PC-3 (cell line): ENCODE results near the gene ANKS6. TPM values are rescaled to one million over a fixed set of nuclear protein-coding genes. Genes with fewer than 3 reads are reported as not detected.

ENCODE experiments used
- ATAC-seq: fragments of 200-7000 bp; cut with Tn5 transposase; 2 replicates; pipeline ENCODE4 v1.9.1; 2020; ENCODE audit warnings: mild to moderate bottlenecking, moderate library complexity
- BruUV-seq: library from RNA; stranded (reverse); fragments of 400-500 nt; replicated peaks from 2 replicates; lab custom pipeline; 2021; lab: Mats Ljungman, UMichigan
- CTCF ChIA-PET: fragments of 300-600 bp; sonication (Branson Sonifier 250); formaldehyde crosslinking; loops from one replicate; lab custom pipeline; 2022; ENCODE audit warnings: antibody characterized with exemption; lab: Charles Lee
- POLR2A ChIA-PET: fragments of 300-600 bp; sonication (Branson Sonifier 250); formaldehyde crosslinking; loops from one replicate; lab custom pipeline; 2022; ENCODE audit warnings: antibody characterized with exemption; ENCODE audit not compliant: unreplicated experiment; lab: Charles Lee
- DNase-seq: peaks from one replicate; pipeline ENCODE4 v3.0.0-alpha.2; 2015
- H2AFZ ChIP-seq: fragments of 300-600 bp; sonication (generic); 2 replicates; pipeline ENCODE4 v1.6.0; 2016; ENCODE audit warnings: antibody characterized with exemption, low read length
- H3F3A ChIP-seq: fragments of 300-600 bp; sonication (generic); one replicate; pipeline ENCODE4 v1.6.0; 2017; ENCODE audit warnings: antibody characterized with exemption, low read length, control low read depth, mild to moderate bottlenecking; ENCODE audit not compliant: unreplicated experiment
- H3K27ac ChIP-seq: fragments of 300-600 bp; sonication (generic); 2 replicates; pipeline ENCODE4 v1.5.1; 2016; ENCODE audit warnings: mild to moderate bottlenecking, low read length
- H3K27me3 ChIP-seq: fragments of 300-600 bp; sonication (generic); 2 replicates; pipeline ENCODE4 v1.6.1; 2016; ENCODE audit warnings: low read length, mixed read lengths
- H3K36me3 ChIP-seq: fragments of 300-600 bp; sonication (generic); 2 replicates; pipeline ENCODE4 v1.6.1; 2016; ENCODE audit warnings: low read depth, mixed run types, low read length, mixed read lengths
- H3K4me1 ChIP-seq: fragments of 300-600 bp; sonication (generic); 2 replicates; pipeline ENCODE4 v1.5.1; 2016; ENCODE audit warnings: low read length; ENCODE audit not compliant: insufficient read depth
- H3K4me2 ChIP-seq: fragments of 300-600 bp; sonication (generic); 2 replicates; pipeline ENCODE4 v1.6.0; 2016; ENCODE audit warnings: low read length
- H3K4me3 ChIP-seq: fragments of 300-600 bp; sonication (generic); 2 replicates; pipeline ENCODE4 v1.5.1; 2016; ENCODE audit warnings: mild to moderate bottlenecking, low read length, mixed read lengths
- H3K79me2 ChIP-seq: fragments of 300-600 bp; sonication (generic); 2 replicates; pipeline ENCODE4 v1.6.1; 2017; ENCODE audit warnings: low read length, mixed read lengths
- H3K9ac ChIP-seq: fragments of 300-600 bp; sonication (generic); 2 replicates; pipeline ENCODE4 v1.6.0; 2016; ENCODE audit warnings: mild to moderate bottlenecking, low read length
- H3K9me2 ChIP-seq: fragments of 300-600 bp; sonication (generic); replicated peaks from 2 replicates; pipeline ENCODE4 v1.6.1; 2016; ENCODE audit warnings: mixed run types, low read length, mixed read lengths
- H3K9me3 ChIP-seq: fragments of 300-600 bp; sonication (generic); 2 replicates; pipeline ENCODE4 v1.6.1; 2016; ENCODE audit warnings: low read length, mixed read lengths
- H4K20me1 ChIP-seq: fragments of 300-600 bp; sonication (generic); 2 replicates; pipeline ENCODE4 v1.6.1; 2016; ENCODE audit warnings: low read length, mixed read lengths
- CTCF ChIP-seq: fragments of 300-600 bp; sonication (generic); conservative IDR thresholded peaks from 2 replicates; pipeline ENCODE4 v1.5.1; 2017; ENCODE audit warnings: antibody characterized with exemption, low read depth, mild to moderate bottlenecking, low read length
- EZH2 ChIP-seq: fragments of 300-600 bp; sonication (generic); IDR thresholded peaks from one replicate; pipeline ENCODE4 v1.6.1; 2017; ENCODE audit warnings: antibody characterized with exemption, mild to moderate bottlenecking, low read length; ENCODE audit not compliant: unreplicated experiment
- EZH2phosphoT487 ChIP-seq: fragments of 300-600 bp; sonication (generic); IDR thresholded peaks from 2 replicates; pipeline ENCODE4 v1.6.1; 2018; ENCODE audit warnings: mild to moderate bottlenecking, antibody characterized with exemption, low read length, borderline replicate concordance
- intact Hi-C: fragments of 100-400 bp; cut with micrococcal nuclease; formaldehyde crosslinking; loops from 2 replicates; pipeline ENCODE4 v1.9.0; 2023
- total RNA-seq: library from RNA; depleted of rRNA; stranded (reverse); fragments of >200 nt; gene quantifications from 2 replicates; pipeline ENCODE4 v1.2.3, GENCODE V29; 2014

ANKS6 gene
- total RNA-seq, 1 experiment from 2014 or later: 39.7 TPM

GRCh38 chr9:98815391-98815951 lies 19.1 kb upstream of the ANKS6 start:
- Histone ChIP-seq H3K4me3 (no peak overlapping the region), H3F3A (no peaks in the 10 kb centered on the region), H3K36me3 (no peaks in the 10 kb centered on the region; the same call in 1 of the 2 replicates), H3K27ac (no peak overlapping the region), H2AFZ (no peak overlapping the region), H3K27me3 (no peaks in the 10 kb centered on the region), H4K20me1 (no peaks in the 10 kb centered on the region), H3K4me2 (no peak overlapping the region), H3K4me1 (peaks cover 11% of the 10 kb centered on the region), H3K79me2 (no peaks in the 10 kb centered on the region), H3K9me3 (no peaks in the 10 kb centered on the region), H3K9ac (no peak overlapping the region), H3K9me2 (no peaks in the 10 kb centered on the region)
- no TSS peak for BruUV-seq
- DNase-seq (no peak), ATAC-seq (no peak)
- POLR2A ChIA-PET: no interaction called here
- intact Hi-C loops: no loop called here
- CTCF ChIA-PET: no interaction called here
- no peak for TF ChIP-seq EZH2phosphoT487
- TF ChIP-seq CTCF: no peak
- no peak for TF ChIP-seq EZH2

GRCh38 chr9:98811051-98811650 lies 14.8 kb upstream of the ANKS6 start:
- Histone ChIP-seq H3K9me3 (no peaks in the 10 kb centered on the region), H3K4me1 (peaks cover 43% of the 10 kb centered on the region), H3K27ac (peak overlapping the region; percentile 80), H3K27me3 (no peaks in the 10 kb centered on the region), H4K20me1 (no peaks in the 10 kb centered on the region), H3F3A (no peaks in the 10 kb centered on the region), H3K36me3 (no peaks in the 10 kb centered on the region), H3K79me2 (peaks cover 4% of the 10 kb centered on the region; the same call in 1 of the 2 replicates), H3K9me2 (no peaks in the 10 kb centered on the region), H3K4me3 (no peak overlapping the region), H3K9ac (peak overlapping the region; percentile 17), H3K4me2 (peak overlapping the region; percentile 45), H2AFZ (no peak overlapping the region)
- no peak for TF ChIP-seq CTCF
- TF ChIP-seq EZH2: no peak
- TF ChIP-seq EZH2phosphoT487: no peak
- DNase-seq (peak; percentile 78), ATAC-seq (peak; percentile 35; the same call in 1 of the 2 replicates)
- intact Hi-C loops: no loop called here
- TSS peak; percentile 18 for BruUV-seq
- POLR2A ChIA-PET: no interaction called here
- CTCF ChIA-PET: no interaction called here
